ENCODE measurements around the gene UBE2G2. TPM values are rescaled to one million over a fixed set of nuclear protein-coding genes. Genes with fewer than 3 reads are reported as not detected.
A peak's percentile ranks its signal among the peaks of the same experiment; 100 is the strongest.

The UBE2G2 gene
- total RNA-seq, 1 donor from 2014 or later: 111 TPM

GRCh38 chr21:44723177-44724131 lies 78.2 kb downstream of the UBE2G2 start:
- H3K4me1 Mint-ChIP-seq: peaks cover 12% of the 10 kb centered on the region
- no peak for DNase-seq (ENCODE audit: low read depth, low spot score)
- H3K27ac Mint-ChIP-seq (ENCODE audit: unreplicated experiment): peak overlapping the region; percentile 91
- peaks cover 35% of the 10 kb centered on the region for H3K27me3 Mint-ChIP-seq (ENCODE audit: low read depth)
- no peaks in the 10 kb centered on the region for H3K9me3 Mint-ChIP-seq
- H3K36me3 Mint-ChIP-seq (ENCODE audit: low read depth): no peaks in the 10 kb centered on the region
- H3K4me3 Mint-ChIP-seq: peak overlapping the region; percentile 70
- no peak for TF ChIP-seq CTCF (conservative IDR thresholded peaks at IDR 0.05)

GRCh38 chr21:44722731-44723130 lies 78.9 kb downstream of the UBE2G2 start:
- no peak for TF ChIP-seq CTCF (conservative IDR thresholded peaks at IDR 0.05)
- H3K4me1 Mint-ChIP-seq: peaks cover 16% of the 10 kb centered on the region
- no peaks in the 10 kb centered on the region for H3K9me3 Mint-ChIP-seq
- no peaks in the 10 kb centered on the region for H3K36me3 Mint-ChIP-seq (ENCODE audit: low read depth)
- no peak overlapping the region for H3K27ac Mint-ChIP-seq (ENCODE audit: unreplicated experiment)
- no peak overlapping the region for H3K4me3 Mint-ChIP-seq
- no peak for DNase-seq (ENCODE audit: low read depth, low spot score)
- H3K27me3 Mint-ChIP-seq (ENCODE audit: low read depth): peaks cover 42% of the 10 kb centered on the region

- Mint-ChIP-seq H3K27me3 (ENCODE audit: low read depth) (peaks cover 53% of the 10 kb centered on the region), H3K4me3 (no peak overlapping the region), H3K36me3 (ENCODE audit: low read depth) (no peaks in the 10 kb centered on the region), H3K27ac (ENCODE audit: unreplicated experiment) (no peak overlapping the region), H3K4me1 (peaks cover 16% of the 10 kb centered on the region), H3K9me3 (no peaks in the 10 kb centered on the region)
- no peak for DNase-seq (ENCODE audit: low read depth, low spot score)
- no peak for TF ChIP-seq CTCF (conservative IDR thresholded peaks at IDR 0.05)
Measured at GRCh38 chr21:44720170-44720569, 81.5 kb downstream of the UBE2G2 start.

Other genes with a start within 250 kb of the UBE2G2 start
- gene KRTAP10-3, start 243.0 kb downstream of the UBE2G2 start, total RNA-seq: not detected in 2 replicates
- gene KRTAP10-4, start 228.1 kb downstream of the UBE2G2 start, total RNA-seq: not detected in 2 replicates
- gene KRTAP10-5, start 221.2 kb downstream of the UBE2G2 start, total RNA-seq: not detected in 2 replicates
- not detected in 2 replicates for gene KRTAP10-6, start 209.3 kb downstream of the UBE2G2 start, total RNA-seq
- not detected in 2 replicates for gene KRTAP10-7, start 201.2 kb downstream of the UBE2G2 start, total RNA-seq
- gene KRTAP10-8, start 189.7 kb downstream of the UBE2G2 start, total RNA-seq: not detected in 2 replicates
- not detected in 2 replicates for gene KRTAP10-9, start 174.7 kb downstream of the UBE2G2 start, total RNA-seq
- not detected in 2 replicates for gene KRTAP10-10, start 164.5 kb downstream of the UBE2G2 start, total RNA-seq
- gene KRTAP10-11, start 155.4 kb downstream of the UBE2G2 start, total RNA-seq: not detected in 2 replicates
- not detected in 2 replicates for gene KRTAP12-4, start 147.2 kb downstream of the UBE2G2 start, total RNA-seq
- gene KRTAP12-3, start 143.9 kb downstream of the UBE2G2 start, total RNA-seq: not detected in 2 replicates
- gene KRTAP12-2, start 134.9 kb downstream of the UBE2G2 start, total RNA-seq: not detected in 2 replicates
- not detected in 2 replicates for gene KRTAP12-1, start 119.7 kb downstream of the UBE2G2 start, total RNA-seq
- gene KRTAP10-12, start 104.6 kb downstream of the UBE2G2 start, total RNA-seq: not detected in 2 replicates
- not detected in 2 replicates for gene TSPEAR, start 90.2 kb downstream of the UBE2G2 start, total RNA-seq
- 92.1 and 97.7 TPM in 2 replicates for gene SUMO3, start 16.2 kb upstream of the UBE2G2 start, total RNA-seq
- 164 and 169 TPM in 2 replicates for gene PTTG1IP, start 71.9 kb upstream of the UBE2G2 start, total RNA-seq
- gene ITGB2, start 119.1 kb upstream of the UBE2G2 start, total RNA-seq: 0.84 and 0.89 TPM in 2 replicates
- 40.5 and 42.3 TPM in 2 replicates for gene SLX9, start 138.2 kb upstream of the UBE2G2 start, total RNA-seq